Chondrocyte (in vitro differentiated cells): ENCODE results near the gene STAG2. TPM values are rescaled to one million over a fixed set of nuclear protein-coding genes. Genes with fewer than 3 reads are reported as not detected.
"Not testable (repeated sequence)": the region's sequence is repeated elsewhere in the genome, so short reads cannot be mapped to it uniquely, and the experiment has no call there.

Experiments
- DNase-seq: peaks from one replicate; pipeline ENCODE4 v3.0.0; 2021; ENCODE audit warnings: mixed read lengths, low spot score
- H3K27ac Mint-ChIP-seq: one replicate; pipeline ENCODE4 v1.8.0; 2021; ENCODE audit warnings: mild to moderate bottlenecking, moderate library complexity, mixed read lengths; ENCODE audit not compliant: unreplicated experiment
- H3K27me3 Mint-ChIP-seq: 2 replicates; pipeline ENCODE4 v1.8.0; 2021; ENCODE audit warnings: low read depth, mixed read lengths
- H3K36me3 Mint-ChIP-seq: 2 replicates; pipeline ENCODE4 v1.8.0; 2021; ENCODE audit warnings: low read depth, mixed read lengths
- H3K4me1 Mint-ChIP-seq: 2 replicates; pipeline ENCODE4 v1.8.0; 2021; ENCODE audit warnings: low read depth, mild to moderate bottlenecking, mixed read lengths
- H3K4me3 Mint-ChIP-seq: one replicate; pipeline ENCODE4 v1.8.0; 2021; ENCODE audit warnings: mild to moderate bottlenecking, moderate library complexity, mixed read lengths; ENCODE audit not compliant: unreplicated experiment
- H3K9me3 Mint-ChIP-seq: 2 replicates; pipeline ENCODE4 v1.8.0; 2021; ENCODE audit warnings: low read depth, mixed read lengths
- CTCF ChIP-seq: fragments of 200-600 bp; sonication (generic); IDR thresholded peaks from 2 replicates; pipeline ENCODE4 v1.5.0; 2021; ENCODE audit warnings: antibody characterized with exemption, mild to moderate bottlenecking, moderate library complexity
- total RNA-seq: library from RNA; stranded (reverse); gene quantifications from 3 replicates; pipeline ENCODE4 v1.2.1, GENCODE V29; 2021

Gene STAG2
- total RNA-seq, 1 donor from 2014 or later = 39.4 TPM

- H3K27ac Mint-ChIP-seq = no peak overlapping the region
- TF ChIP-seq CTCF = no peak
- no peak overlapping the region for H3K4me3 Mint-ChIP-seq
- peaks cover 3% of the 10 kb centered on the region for H3K36me3 Mint-ChIP-seq
- DNase-seq = no peak
- no peaks in the 10 kb centered on the region for H3K27me3 Mint-ChIP-seq
- H3K9me3 Mint-ChIP-seq = peaks cover 23% of the 10 kb centered on the region
- no peaks in the 10 kb centered on the region for H3K4me1 Mint-ChIP-seq
Measured at GRCh38 chrX:124113621-124114600, 152.4 kb downstream of the STAG2 start.

GRCh38 chrX:124117325-124117724 lies 155.8 kb downstream of the STAG2 start:
- H3K4me1 Mint-ChIP-seq = no peaks in the 10 kb centered on the region
- H3K36me3 Mint-ChIP-seq = no peaks in the 10 kb centered on the region
- H3K9me3 Mint-ChIP-seq = peaks cover 13% of the 10 kb centered on the region
- H3K4me3 Mint-ChIP-seq = no peak overlapping the region
- DNase-seq = no peak
- TF ChIP-seq CTCF = no peak
- H3K27ac Mint-ChIP-seq = no peak overlapping the region
- no peaks in the 10 kb centered on the region for H3K27me3 Mint-ChIP-seq

GRCh38 chrX:124125471-124125870 lies 164.0 kb downstream of the STAG2 start:
- no peak overlapping the region for H3K27ac Mint-ChIP-seq
- no peaks in the 10 kb centered on the region for H3K27me3 Mint-ChIP-seq
- H3K4me3 Mint-ChIP-seq = no peak overlapping the region
- no peak for DNase-seq
- TF ChIP-seq CTCF = no peak
- H3K36me3 Mint-ChIP-seq = no peaks in the 10 kb centered on the region
- no peaks in the 10 kb centered on the region for H3K4me1 Mint-ChIP-seq
- H3K9me3 Mint-ChIP-seq = peaks cover 11% of the 10 kb centered on the region

- Mint-ChIP-seq H3K4me3 (no peak overlapping the region), H3K4me1 (no peaks in the 10 kb centered on the region), H3K9me3 (peaks cover 8% of the 10 kb centered on the region), H3K27ac (no peak overlapping the region), H3K36me3 (no peaks in the 10 kb centered on the region), H3K27me3 (no peaks in the 10 kb centered on the region)
- TF ChIP-seq CTCF = no peak
- no peak for DNase-seq
Measured at GRCh38 chrX:124127496-124127895, 166.0 kb downstream of the STAG2 start.

GRCh38 chrX:124132437-124132836 lies 170.9 kb downstream of the STAG2 start:
- not testable (repeated sequence) for H3K36me3 Mint-ChIP-seq, H3K4me1 Mint-ChIP-seq, H3K27me3 Mint-ChIP-seq, DNase-seq, H3K27ac Mint-ChIP-seq, H3K4me3 Mint-ChIP-seq, H3K9me3 Mint-ChIP-seq

- no peak for DNase-seq
- Mint-ChIP-seq H3K9me3 (peaks cover 32% of the 10 kb centered on the region), H3K27me3 (no peaks in the 10 kb centered on the region), H3K4me3 (no peak overlapping the region), H3K27ac (no peak overlapping the region), H3K4me1 (no peaks in the 10 kb centered on the region), H3K36me3 (no peaks in the 10 kb centered on the region)
- TF ChIP-seq CTCF = no peak
Measured at GRCh38 chrX:124145749-124146148, 184.2 kb downstream of the STAG2 start.
